Endothelial cell of umbilical vein (primary cell): Measurements from ENCODE around the gene PDPN. TPM values are rescaled to one million over a fixed set of nuclear protein-coding genes. Genes with fewer than 3 reads are reported as not detected.

ENCODE experiments used
- BruUV-seq: library from RNA; stranded (reverse); fragments of 400-500 nt; replicated peaks from 2 replicates; lab custom pipeline; 2021; lab: Mats Ljungman, UMichigan
- CTCF ChIA-PET: fragments of 300-600, 350-600 bp; sonication (Branson Sonifier 250); formaldehyde crosslinking; loops from one replicate; lab custom pipeline; 2021; ENCODE audit warnings: antibody characterized with exemption, inconsistent platforms; lab: Charles Lee
- POLR2A ChIA-PET: fragments of 300-600, 350-600 bp; sonication (Branson Sonifier 250); formaldehyde crosslinking; loops from one replicate; lab custom pipeline; 2021; ENCODE audit warnings: antibody characterized with exemption, inconsistent platforms; lab: Charles Lee
- DNase-seq: peaks from one replicate; pipeline ENCODE4 v3.0.0-alpha.2; 2011; ENCODE audit warnings: low read depth, low spot score
- FAIRE-seq: peaks from 2 replicates; lab custom pipeline; 2011; peaks lifted over from hg19 to GRCh38; lab: Jason Lieb, UNC
- H2AFZ ChIP-seq: 2 replicates; pipeline ENCODE4 v1.6.0; 2012; ENCODE audit warnings: low read depth, low read length, control low read depth, inconsistent platforms
- H3K27ac ChIP-seq: 2 replicates; pipeline ENCODE4 v1.5.1; 2011; ENCODE audit warnings: low read depth, mild to moderate bottlenecking, control low read depth, low read length, moderate library complexity; ENCODE audit not compliant: insufficient read depth
- H3K27me3 ChIP-seq, 2 experiments: 2 replicates each; pipeline versions ENCODE4 v1.6.0 to v1.6.1; 2011; ENCODE audit warnings: low read length in 2 of 2, mixed read lengths in 1 of 2; ENCODE audit not compliant: control insufficient read depth in 2 of 2, insufficient read depth in 2 of 2
- H3K36me3 ChIP-seq, 2 experiments: 2 replicates in 1 of 2; 3 replicates in 1 of 2; pipeline ENCODE4 v1.5.1; 2011; ENCODE audit warnings: low read length in 2 of 2, mild to moderate bottlenecking in 1 of 2, moderate library complexity in 1 of 2; ENCODE audit not compliant: control insufficient read depth in 2 of 2, insufficient read depth in 2 of 2; ENCODE audit errors: extremely low read depth in 1 of 2
- H3K4me1 ChIP-seq: 3 replicates; pipeline ENCODE4 v1.5.1; 2011; ENCODE audit warnings: mild to moderate bottlenecking, low read length; ENCODE audit not compliant: control insufficient read depth, insufficient read depth; ENCODE audit errors: extremely low read depth
- H3K4me2 ChIP-seq: 2 replicates; pipeline ENCODE4 v1.6.1; 2011; ENCODE audit warnings: low read length, control low read depth, mixed read lengths; ENCODE audit not compliant: insufficient read depth
- H3K4me3 ChIP-seq, 3 experiments: fragments of 200-600 bp in 1 of 3; sonication (generic), shearing (Covaris generic) in 1 of 3; replicated peaks in 1 of 3; 2 replicates each; pipeline ENCODE4 v1.5.1; 2011 to 2016; ENCODE audit warnings: control low read depth in 3 of 3, low read length in 3 of 3, mild to moderate bottlenecking in 2 of 3, inconsistent platforms in 1 of 3, low read depth in 1 of 3, moderate library complexity in 1 of 3; ENCODE audit not compliant: insufficient read depth in 1 of 3
- H3K79me2 ChIP-seq: 2 replicates; pipeline ENCODE4 v1.6.0; 2012; ENCODE audit warnings: low read length, inconsistent platforms; ENCODE audit not compliant: control insufficient read depth, insufficient read depth
- H3K9ac ChIP-seq: replicated peaks from 2 replicates; pipeline ENCODE3; 2011; ENCODE audit warnings: low read length, control low read depth; ENCODE audit not compliant: insufficient read depth; ENCODE audit errors: extremely low read depth
- H3K9me1 ChIP-seq: replicated peaks from 3 replicates; pipeline ENCODE4 v1.6.0; 2011; ENCODE audit warnings: mild to moderate bottlenecking, low read length; ENCODE audit not compliant: control insufficient read depth, insufficient read depth; ENCODE audit errors: extremely low read depth
- H3K9me3 ChIP-seq: replicated peaks from 2 replicates; pipeline ENCODE4 v1.5.1; 2012; ENCODE audit warnings: low read length, inconsistent platforms; ENCODE audit not compliant: control insufficient read depth, insufficient read depth
- H4K20me1 ChIP-seq: replicated peaks from 2 replicates; pipeline ENCODE3; 2011; ENCODE audit warnings: mild to moderate bottlenecking, low read length; ENCODE audit not compliant: control insufficient read depth, insufficient read depth; ENCODE audit errors: extremely low read depth
- CTCF ChIP-seq, 2 donors: IDR thresholded peaks; 1 replicate in 1 of 2; 2 replicates in 1 of 2; pipeline ENCODE4 v1.5.1; 2011; ENCODE audit warnings: low read length in 2 of 2, mild to moderate bottlenecking in 2 of 2, moderate library complexity in 2 of 2, control low read depth in 1 of 2, inconsistent platforms in 1 of 2, low read depth in 1 of 2; ENCODE audit not compliant: insufficient read depth in 1 of 2; ENCODE audit errors: extremely low read depth in 1 of 2
- EZH2 ChIP-seq: IDR thresholded peaks from 2 replicates; pipeline ENCODE4 v1.6.1; 2012; ENCODE audit warnings: borderline replicate concordance, low read depth, mild to moderate bottlenecking, moderate library complexity, low read length, inconsistent platforms; ENCODE audit not compliant: severe bottlenecking
- FOS ChIP-seq: IDR thresholded peaks from 2 replicates; pipeline ENCODE4 v1.6.1; 2011; ENCODE audit warnings: mild to moderate bottlenecking, low read length, moderate library complexity, borderline replicate concordance; ENCODE audit not compliant: insufficient read depth
- GATA2 ChIP-seq: IDR thresholded peaks from 2 replicates; pipeline ENCODE4 v1.7.0; 2011; ENCODE audit warnings: low read depth, mild to moderate bottlenecking, moderate library complexity, mixed read lengths, low read length; ENCODE audit not compliant: insufficient read length, insufficient read depth
- JUN ChIP-seq: IDR thresholded peaks from 2 replicates; pipeline ENCODE4 v1.6.1; 2011; ENCODE audit warnings: borderline replicate concordance, low read depth; ENCODE audit not compliant: insufficient read length, insufficient read depth
- MYC ChIP-seq: IDR thresholded peaks from one replicate; pipeline ENCODE4 v1.6.1; 2011; ENCODE audit warnings: mild to moderate bottlenecking, low read depth, low read length
- POLR2A ChIP-seq: IDR thresholded peaks from 2 replicates; pipeline ENCODE4 v1.6.1; 2012; ENCODE audit warnings: low read depth, mild to moderate bottlenecking, control low read depth, low read length
- POLR2AphosphoS5 ChIP-seq: IDR thresholded peaks from 2 replicates; pipeline ENCODE4 v1.6.1; 2012; ENCODE audit warnings: low read depth, mild to moderate bottlenecking, control low read depth, low read length, moderate library complexity; ENCODE audit not compliant: insufficient read depth
- dilution Hi-C: fragments of 300-500 bp; cut with MboI; formaldehyde crosslinking; loops from one replicate; pipeline ENCODE4 v1.15.0; 2019; ENCODE audit warnings: low sequenced_read_pairs; ENCODE audit not compliant: extremely low pct_ligation_motif_present
- intact Hi-C: fragments of 100-400 bp; cut with micrococcal nuclease; formaldehyde crosslinking; loops from one replicate; pipeline ENCODE4 v1.10.0; 2022
- polyA plus RNA-seq, 4 experiments: library from polyadenylated mRNA; depleted of rRNA in 3 of 4; stranded (reverse) in 3 of 4; unstranded in 1 of 4; fragments of >200 nt; gene quantifications; 2 replicates each; pipeline versions ENCODE4 v1.2.1 to v1.2.3, GENCODE V29; 2011 to 2012; ENCODE audit warnings: missing spikeins in 1 of 4
- total RNA-seq: library from RNA; stranded (reverse); gene quantifications from 2 replicates; pipeline ENCODE4 v1.2.3, GENCODE V29; 2021
- TF ChIP-seq, protein P1 (sequence below): IDR thresholded peaks from 2 replicates; pipeline ENCODE4 v1.6.1; 2011; ENCODE audit not compliant: insufficient read depth, insufficient read length

PDPN gene
- total and polyA plus RNA-seq, 2 donors (not counting 3 experiments of a cell fraction or from before 2014, with no cell fraction given) = not detected

DNA sequence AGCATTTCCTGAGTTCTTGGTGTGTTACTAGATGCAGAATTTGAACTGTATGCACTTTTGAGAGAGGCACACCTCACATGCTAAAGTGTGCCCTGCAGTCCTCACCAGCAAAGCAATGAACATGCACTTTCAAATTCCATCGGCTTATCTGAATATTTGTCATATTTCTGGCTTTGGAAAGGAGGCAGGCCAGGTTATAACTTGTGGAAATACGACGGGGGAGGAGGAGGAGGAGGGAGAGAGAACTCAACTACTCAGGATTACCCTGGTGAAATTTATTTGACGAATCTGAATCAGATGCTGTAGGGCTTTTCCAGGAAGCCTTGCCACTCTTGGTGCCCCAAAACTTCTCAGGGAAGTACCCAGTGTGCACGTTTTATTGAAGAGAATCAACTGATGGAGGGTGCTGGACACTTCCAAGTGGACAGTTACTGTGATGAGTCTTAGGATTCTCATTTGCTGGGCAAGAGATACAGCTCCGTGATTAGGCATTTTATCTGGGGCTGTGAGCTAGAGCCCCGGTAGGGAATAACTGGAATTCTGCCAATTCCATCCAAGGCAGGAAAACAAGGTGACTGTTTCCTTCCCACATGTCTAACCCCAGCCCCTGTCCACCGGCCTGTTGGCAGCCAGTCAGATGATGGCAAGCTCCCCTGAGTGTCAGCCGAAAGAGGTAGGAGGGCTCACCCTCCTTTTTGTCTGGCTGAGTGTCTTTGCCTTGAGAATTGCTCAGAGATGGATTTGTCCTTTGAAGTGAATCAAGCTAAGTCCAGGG is 3.8 kb downstream of the PDPN start:
- Histone ChIP-seq H3K4me2 (no peak overlapping the region), H3K4me3 (no peak overlapping the region), H3K27ac (no peak overlapping the region), H2AFZ (no peak overlapping the region), H3K9ac (no peak overlapping the region), H4K20me1 (no peaks in the 10 kb centered on the region), H3K9me1 (no peaks in the 10 kb centered on the region), H3K79me2 (no peaks in the 10 kb centered on the region), H3K36me3 (no peaks in the 10 kb centered on the region), H3K4me1 (no peaks in the 10 kb centered on the region), H3K9me3 (no peaks in the 10 kb centered on the region), H3K27me3 (no peaks in the 10 kb centered on the region)
- intact Hi-C loops (no loop called here), dilution Hi-C loops (no loop called here)
- FAIRE-seq (no peak), DNase-seq (no peak)
- TF ChIP-seq POLR2AphosphoS5 (no peak), EZH2 (no peak), FOS (no peak), POLR2A (no peak), MYC (no peak), JUN (no peak)
- CTCF ChIA-PET = no interaction called here
- POLR2A ChIA-PET = no interaction called here
- BruUV-seq = no TSS peak

- H2AFZ ChIP-seq = no peak overlapping the region
- intact Hi-C loops = no loop called here
- no peak overlapping the region for H3K27ac ChIP-seq
- H3K79me2 ChIP-seq = no peaks in the 10 kb centered on the region
- H3K4me1 ChIP-seq = no peaks in the 10 kb centered on the region
- FAIRE-seq (no peak), DNase-seq (no peak)
- no peaks in the 10 kb centered on the region for H3K27me3 ChIP-seq
- H3K9me1 ChIP-seq = no peaks in the 10 kb centered on the region
- TF ChIP-seq POLR2A = no peak
- TF ChIP-seq MYC = no peak
- no peak for TF ChIP-seq CTCF (IDR thresholded peaks at IDR 0.05; ENCODE audit: extremely low read depth in 1 of 2, insufficient read depth in 1 of 2, low read depth in 1 of 2, low read length in 2 of 2)
- TF ChIP-seq, protein P1, sequence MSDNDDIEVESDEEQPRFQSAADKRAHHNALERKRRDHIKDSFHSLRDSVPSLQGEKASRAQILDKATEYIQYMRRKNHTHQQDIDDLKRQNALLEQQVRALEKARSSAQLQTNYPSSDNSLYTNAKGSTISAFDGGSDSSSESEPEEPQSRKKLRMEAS = no peak
- no peak for TF ChIP-seq GATA2
- no peak for TF ChIP-seq POLR2AphosphoS5
- no peak for TF ChIP-seq JUN
- no peak for TF ChIP-seq FOS
- no peak for TF ChIP-seq EZH2
- H3K36me3 ChIP-seq = no peaks in the 10 kb centered on the region
- H3K4me3 ChIP-seq = no peak overlapping the region
- H3K9me3 ChIP-seq = peaks cover 2% of the 10 kb centered on the region
- no peaks in the 10 kb centered on the region for H4K20me1 ChIP-seq
- BruUV-seq = no TSS peak
- H3K9ac ChIP-seq = no peak overlapping the region
- ChIA-PET CTCF (no interaction called here), POLR2A (no interaction called here)
- no peak overlapping the region for H3K4me2 ChIP-seq
- dilution Hi-C loops = no loop called here
Measured at GRCh38 chr1:13588946-13589796, 5.5 kb downstream of the PDPN start.
